HEK293 (cell line): ENCODE data around the gene UFSP1.

ENCODE experiments used
- CTCF ChIP-seq: fragments of 450-650 bp; formaldehyde crosslinking; IDR thresholded peaks from 2 replicates; pipeline ENCODE4 v1.5.1; 2016; ENCODE audit warnings: missing biosample characterization, missing genetic modification characterization
- FEZF1 ChIP-seq: fragments of 450-650 bp; formaldehyde crosslinking; IDR thresholded peaks from 2 replicates; pipeline ENCODE4 v1.5.1; 2016; ENCODE audit warnings: missing biosample characterization, missing genetic modification characterization
- KLF16 ChIP-seq: fragments of 450-650 bp; formaldehyde crosslinking; IDR thresholded peaks from 2 replicates; pipeline ENCODE4 v1.5.1; 2017; ENCODE audit warnings: missing biosample characterization, missing genetic modification characterization
- KLF17 ChIP-seq: fragments of 450-650 bp; formaldehyde crosslinking; IDR thresholded peaks from 2 replicates; pipeline ENCODE4 v1.5.1; 2016; ENCODE audit warnings: missing biosample characterization, missing genetic modification characterization
- PRDM1 ChIP-seq: fragments of 450-650 bp; formaldehyde crosslinking; IDR thresholded peaks from 2 replicates; pipeline ENCODE4; 2016; ENCODE audit warnings: missing biosample characterization, missing genetic modification characterization
- ZBTB10 ChIP-seq: fragments of 450-650 bp; formaldehyde crosslinking; IDR thresholded peaks from 2 replicates; pipeline ENCODE4 v1.5.1; 2016; ENCODE audit warnings: missing biosample characterization, missing genetic modification characterization
- ZFP41 ChIP-seq: fragments of 450-650 bp; formaldehyde crosslinking; IDR thresholded peaks from 2 replicates; pipeline ENCODE4 v1.5.1; 2016; ENCODE audit warnings: missing biosample characterization, missing genetic modification characterization, borderline replicate concordance
- ZNF302 ChIP-seq: fragments of 450-650 bp; formaldehyde crosslinking; IDR thresholded peaks from 2 replicates; pipeline ENCODE4 v1.5.1; 2016; ENCODE audit warnings: missing biosample characterization, missing genetic modification characterization, low read depth
- ZNF335 ChIP-seq: fragments of 450-650 bp; formaldehyde crosslinking; conservative IDR thresholded peaks from 2 replicates; pipeline ENCODE4 v1.5.1; 2016; ENCODE audit warnings: missing biosample characterization, missing genetic modification characterization
- ZNF362 ChIP-seq: fragments of 450-650 bp; formaldehyde crosslinking; IDR thresholded peaks from 2 replicates; pipeline ENCODE4 v1.5.1; 2016; ENCODE audit warnings: missing biosample characterization, missing genetic modification characterization
- ZNF473 ChIP-seq: fragments of 450-650 bp; formaldehyde crosslinking; IDR thresholded peaks from 2 replicates; pipeline ENCODE4 v1.5.1; 2017; ENCODE audit warnings: missing biosample characterization, missing genetic modification characterization
- ZNF521 ChIP-seq: fragments of 450-650 bp; formaldehyde crosslinking; IDR thresholded peaks from 2 replicates; pipeline ENCODE4 v1.5.1; 2017; ENCODE audit warnings: missing biosample characterization, mild to moderate bottlenecking, missing genetic modification characterization
- ZNF544 ChIP-seq: fragments of 450-650 bp; formaldehyde crosslinking; IDR thresholded peaks from 2 replicates; pipeline ENCODE4 v1.5.0; 2017; ENCODE audit warnings: missing biosample characterization, missing genetic modification characterization
- ZNF555 ChIP-seq: fragments of 450-650 bp; formaldehyde crosslinking; conservative IDR thresholded peaks from 2 replicates; pipeline ENCODE4 v1.5.1; 2017; ENCODE audit warnings: missing biosample characterization, mild to moderate bottlenecking, missing genetic modification characterization, inconsistent platforms
- ZNF623 ChIP-seq: fragments of 450-650 bp; formaldehyde crosslinking; IDR thresholded peaks from 2 replicates; pipeline ENCODE4 v1.5.1; 2016; ENCODE audit warnings: missing biosample characterization, missing genetic modification characterization
- ZNF626 ChIP-seq: fragments of 450-650 bp; sonication (Bioruptor Pico); formaldehyde crosslinking; IDR thresholded peaks from 2 replicates; pipeline ENCODE4 v1.5.1; 2018; ENCODE audit warnings: missing biosample characterization, missing genetic modification characterization, inconsistent platforms
- ZNF664 ChIP-seq: fragments of 450-650 bp; formaldehyde crosslinking; IDR thresholded peaks from 2 replicates; pipeline ENCODE4 v1.5.1; 2016; ENCODE audit warnings: missing biosample characterization, missing genetic modification characterization
- ZNF701 ChIP-seq: fragments of 450-650 bp; formaldehyde crosslinking; IDR thresholded peaks from 2 replicates; pipeline ENCODE4 v1.5.1; 2016; ENCODE audit warnings: missing biosample characterization, missing genetic modification characterization
- ZSCAN5A ChIP-seq: fragments of 450-650 bp; formaldehyde crosslinking; IDR thresholded peaks from 2 replicates; pipeline ENCODE4 v1.5.1; 2016; ENCODE audit warnings: missing biosample characterization, missing genetic modification characterization

Gene UFSP1

GRCh38 chr7:100891568-100892247, 2.2 kb upstream of the UFSP1 start (continued):
- TF ChIP-seq ZBTB10 (tag by site-specific recombination) (no peak), ZNF626 (tag by site-specific recombination) (no peak), FEZF1 (tag by site-specific recombination) (no peak), ZNF362 (tag by site-specific recombination) (0 out of 2 replicates have a peak, but pooled peaks have one; percentile 60), KLF16 (no peak), CTCF (no peak), ZNF302 (tag by site-specific recombination) (no peak), ZNF335 (no peak), KLF17 (tag by site-specific recombination) (no peak), ZNF544 (no peak), ZNF664 (tag by site-specific recombination) (no peak), ZNF623 (tag by site-specific recombination) (no peak), ZNF555 (no peak), ZNF473 (no peak), PRDM1 (tag by site-specific recombination) (peak; percentile 60), ZFP41 (tag by site-specific recombination) (no peak), ZSCAN5A (no peak), ZNF701 (no peak), ZNF521 (no peak)
